ENCODE data around the gene SOWAHC. TPM values are rescaled to one million over a fixed set of nuclear protein-coding genes. Genes with fewer than 3 reads are reported as not detected.
A peak's percentile ranks its signal among the peaks of the same experiment; 100 is the strongest.

SOWAHC gene
- total and polyA plus RNA-seq, 2 of the 13 experiments (the other 11 are each of a cell fraction or from before 2014, with no cell fraction given), result 21.2 to 22.5 TPM

- TF ChIP-seq EEA1 (CRISPR knock-in tag; IDR thresholded peaks at IDR 0.05; ENCODE audit: borderline replicate concordance) (peak; percentile 83; the same call in 1 of the 2 replicates), ZFP41 (CRISPR knock-in tag; IDR thresholded peaks at IDR 0.05; ENCODE audit: borderline replicate concordance) (no peak), ZNF841 (CRISPR knock-in tag; IDR thresholded peaks at IDR 0.05; ENCODE audit: borderline replicate concordance) (0 out of 2 replicates have a peak, but pooled peaks have one; percentile 80), ZFP1 (CRISPR knock-in tag; IDR thresholded peaks at IDR 0.05) (peak; percentile 90), MAFF (IDR thresholded peaks at IDR 0.05; ENCODE audit: low read depth, low read length) (peak; percentile 38; the same call in 1 of the 2 replicates), ZNF878 (CRISPR knock-in tag; IDR thresholded peaks at IDR 0.05) (peak; percentile 99), ZNF746 (CRISPR knock-in tag; IDR thresholded peaks at IDR 0.05) (peak; percentile 96), SIN3B (IDR thresholded peaks at IDR 0.05; ENCODE audit: low read length) (peak; percentile 36; the same call in 1 of the 2 replicates), RBAK (CRISPR knock-in tag; IDR thresholded peaks at IDR 0.05) (peak; percentile 29; the same call in 1 of the 2 replicates), ZNF577 (CRISPR knock-in tag; IDR thresholded peaks at IDR 0.05; ENCODE audit: borderline replicate concordance, low read depth) (no peak), MIXL1 (CRISPR knock-in tag; IDR thresholded peaks at IDR 0.05) (peak; percentile 97), NFE2 (CRISPR knock-in tag; IDR thresholded peaks at IDR 0.05) (no peak), TEF (CRISPR knock-in tag; IDR thresholded peaks at IDR 0.05) (no peak), ATF7-NPFF (CRISPR knock-in tag; IDR thresholded peaks at IDR 0.05; ENCODE audit: low read depth) (peak; percentile 89), ZBTB20 (CRISPR knock-in tag; IDR thresholded peaks at IDR 0.05; ENCODE audit: borderline replicate concordance, low read depth) (peak; percentile 92; the same call in 1 of the 2 replicates), FLYWCH1 (CRISPR knock-in tag; IDR thresholded peaks at IDR 0.05) (no peak), ZNF552 (CRISPR knock-in tag; IDR thresholded peaks at IDR 0.05; ENCODE audit: borderline replicate concordance) (peak; percentile 96), PAXIP1 (CRISPR knock-in tag; conservative IDR thresholded peaks at IDR 0.05) (peak; percentile 100), ZNF354B (CRISPR knock-in tag; IDR thresholded peaks at IDR 0.05) (no peak)
- TF ChIP-seq, protein P1, sequence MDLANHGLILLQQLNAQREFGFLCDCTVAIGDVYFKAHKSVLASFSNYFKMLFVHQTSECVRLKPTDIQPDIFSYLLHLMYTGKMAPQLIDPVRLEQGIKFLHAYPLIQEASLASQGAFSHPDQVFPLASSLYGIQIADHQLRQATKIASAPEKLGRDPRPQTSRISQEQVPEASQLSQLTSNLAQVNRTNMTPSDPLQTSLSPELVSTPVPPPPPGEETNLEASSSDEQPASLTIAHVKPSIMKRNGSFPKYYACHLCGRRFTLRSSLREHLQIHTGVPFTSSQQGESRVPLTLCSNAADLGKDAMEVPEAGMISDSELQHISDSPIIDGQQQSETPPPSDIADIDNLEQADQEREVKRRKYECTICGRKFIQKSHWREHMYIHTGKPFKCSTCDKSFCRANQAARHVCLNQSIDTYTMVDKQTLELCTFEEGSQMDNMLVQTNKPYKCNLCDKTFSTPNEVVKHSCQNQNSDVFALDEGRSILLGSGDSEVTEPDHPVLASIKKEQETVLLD (CRISPR knock-in tag; IDR thresholded peaks at IDR 0.05; ENCODE audit: low read depth), result no peak
- TF ChIP-seq, protein P2, sequence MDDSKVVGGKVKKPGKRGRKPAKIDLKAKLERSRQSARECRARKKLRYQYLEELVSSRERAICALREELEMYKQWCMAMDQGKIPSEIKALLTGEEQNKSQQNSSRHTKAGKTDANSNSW (CRISPR knock-in tag; IDR thresholded peaks at IDR 0.05; ENCODE audit: borderline replicate concordance), result no peak
- TF ChIP-seq, protein P3, sequence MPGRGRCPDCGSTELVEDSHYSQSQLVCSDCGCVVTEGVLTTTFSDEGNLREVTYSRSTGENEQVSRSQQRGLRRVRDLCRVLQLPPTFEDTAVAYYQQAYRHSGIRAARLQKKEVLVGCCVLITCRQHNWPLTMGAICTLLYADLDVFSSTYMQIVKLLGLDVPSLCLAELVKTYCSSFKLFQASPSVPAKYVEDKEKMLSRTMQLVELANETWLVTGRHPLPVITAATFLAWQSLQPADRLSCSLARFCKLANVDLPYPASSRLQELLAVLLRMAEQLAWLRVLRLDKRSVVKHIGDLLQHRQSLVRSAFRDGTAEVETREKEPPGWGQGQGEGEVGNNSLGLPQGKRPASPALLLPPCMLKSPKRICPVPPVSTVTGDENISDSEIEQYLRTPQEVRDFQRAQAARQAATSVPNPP (CRISPR knock-in tag; IDR thresholded peaks at IDR 0.05), result peak; percentile 85; the same call in 1 of the 2 replicates
These were observed 30.6 kb downstream of the SOWAHC start (continued) for GRCh38 chr2:109644571-109645275.
